Kasumi-1 (cell line): ENCODE measurements around the gene ATP10D.
"Not testable (repeated sequence)": the region's sequence is repeated elsewhere in the genome, so short reads cannot be mapped to it uniquely, and the experiment has no call there.

Experiments
- DNase-seq, 2 experiments: peaks; one replicate each; lab custom pipeline; 2025; lab: John Stamatoyannopoulos, UW

ATP10D gene

GRCh38 chr4:47535567-47536147 is 50.6 kb downstream of the ATP10D start:
- DNase-seq: no peak

- no peak for DNase-seq
Observed at GRCh38 chr4:47536966-47537365, 51.9 kb downstream of the ATP10D start.

- DNase-seq: no peak
Observed at GRCh38 chr4:47538111-47538824, 53.2 kb downstream of the ATP10D start.

- no peak for DNase-seq
Observed at GRCh38 chr4:47538825-47539154, 53.7 kb downstream of the ATP10D start.

GRCh38 chr4:47542640-47543039 is 57.6 kb downstream of the ATP10D start:
- not testable (repeated sequence) for DNase-seq

- DNase-seq: no peak
Observed at GRCh38 chr4:47543331-47543730, 58.3 kb downstream of the ATP10D start.

GRCh38 chr4:47550357-47550756 is 65.3 kb downstream of the ATP10D start:
- not testable (repeated sequence) for DNase-seq

- DNase-seq: no peak
Observed at GRCh38 chr4:47550899-47551548, 65.9 kb downstream of the ATP10D start.

- no peak for DNase-seq
Observed at GRCh38 chr4:47551682-47552081, 66.6 kb downstream of the ATP10D start.

- no peak for DNase-seq
Observed at GRCh38 chr4:47553329-47554125, 68.5 kb downstream of the ATP10D start.

GRCh38 chr4:47555920-47556319 is 70.8 kb downstream of the ATP10D start:
- DNase-seq: not testable (repeated sequence)

GRCh38 chr4:47557255-47557654 is 72.2 kb downstream of the ATP10D start:
- no peak for DNase-seq

GRCh38 chr4:47560682-47561081 is 75.6 kb downstream of the ATP10D start:
- no peak for DNase-seq

- no peak for DNase-seq
Observed at GRCh38 chr4:47561331-47561730, 76.3 kb downstream of the ATP10D start.

- no peak for DNase-seq
Observed at GRCh38 chr4:47562297-47562696, 77.2 kb downstream of the ATP10D start.

GRCh38 chr4:47566566-47566965 is 81.5 kb downstream of the ATP10D start:
- no peak for DNase-seq

GRCh38 chr4:47566969-47567368 is 81.9 kb downstream of the ATP10D start:
- DNase-seq: no peak

GRCh38 chr4:47567511-47567910 is 82.4 kb downstream of the ATP10D start:
- DNase-seq: no peak

- DNase-seq: no peak
Observed at GRCh38 chr4:47570816-47571215, 85.7 kb downstream of the ATP10D start.

- no peak for DNase-seq
Observed at GRCh38 chr4:47572981-47573380, 87.9 kb downstream of the ATP10D start.

- no peak for DNase-seq
Observed at GRCh38 chr4:47577779-47578553, 92.9 kb downstream of the ATP10D start.

GRCh38 chr4:47579235-47579634 is 94.2 kb downstream of the ATP10D start:
- DNase-seq: peak in 1 of 2 experiments; percentile 12
